GM12873 (cell line): ENCODE measurements around the gene PCYOX1L.

Experiments
- CTCF ChIP-seq: IDR thresholded peaks from 2 replicates; pipeline ENCODE4 v1.5.1; 2012; ENCODE audit warnings: low read depth, mild to moderate bottlenecking, moderate library complexity, low read length, control low read depth; ENCODE audit not compliant: insufficient read depth; ENCODE audit errors: missing control alignments

PCYOX1L gene

GRCh38 chr5:149387982-149388381 is 30.1 kb downstream of the PCYOX1L start:
- no peak for TF ChIP-seq CTCF

- TF ChIP-seq CTCF = no peak
Measured at GRCh38 chr5:149388498-149389190, 30.8 kb downstream of the PCYOX1L start.

- TF ChIP-seq CTCF = no peak
Measured at GRCh38 chr5:149389552-149390495, 32.0 kb downstream of the PCYOX1L start.

- no peak for TF ChIP-seq CTCF
Measured at GRCh38 chr5:149391524-149391923, 33.7 kb downstream of the PCYOX1L start.

- no peak for TF ChIP-seq CTCF
Measured at GRCh38 chr5:149392718-149393117, 34.9 kb downstream of the PCYOX1L start.

- no peak for TF ChIP-seq CTCF
Measured at GRCh38 chr5:149397530-149397929, 39.7 kb downstream of the PCYOX1L start.

GRCh38 chr5:149399775-149400174 is 41.9 kb downstream of the PCYOX1L start:
- TF ChIP-seq CTCF = no peak
